GM12878 (cell line): ENCODE results near the gene RNPEP. TPM values are rescaled to one million over a fixed set of nuclear protein-coding genes. Genes with fewer than 3 reads are reported as not detected.

Source experiments
- ATAC-seq: fragments of 200-7000 bp; cut with Tn5 transposase; 3 replicates; pipeline ENCODE4 v1.9.1; 2020; ENCODE audit warnings: mild to moderate bottlenecking, moderate library complexity
- BruUV-seq: library from RNA; stranded (reverse); fragments of 400-500 nt; replicated peaks from 2 replicates; lab custom pipeline; 2021; lab: Mats Ljungman, UMichigan
- CTCF ChIA-PET: fragments of 300-600 bp; sonication (Branson Sonifier 250); formaldehyde crosslinking; extraction: SDS; loops from one replicate; lab custom pipeline; 2021; ENCODE audit warnings: inconsistent platforms; lab: Yijun Ruan, JAX
- POLR2A ChIA-PET: fragments of 350-600 bp; formaldehyde crosslinking; extraction: SDS; loops from one replicate; lab custom pipeline; 2021; ENCODE audit warnings: inconsistent platforms; lab: Charles Lee
- RAD21 ChIA-PET: fragments of 300-600 bp; sonication (Branson Sonifier 250); formaldehyde crosslinking; loops from one replicate; lab custom pipeline; 2023; ENCODE audit warnings: antibody characterized with exemption; ENCODE audit not compliant: unreplicated experiment; lab: Charles Lee
- SMC1A ChIA-PET: fragments of 300-600 bp; sonication (Branson Sonifier 250); formaldehyde crosslinking; loops from one replicate; lab custom pipeline; 2023; ENCODE audit not compliant: unreplicated experiment, uncharacterized antibody; lab: Charles Lee
- DNase-seq: peaks from one replicate; pipeline ENCODE4 v3.0.0-alpha.2; 2011; ENCODE audit warnings: low read depth, low spot score
- FAIRE-seq: peaks from 3 replicates; lab custom pipeline; 2011; peaks lifted over from hg19 to GRCh38; lab: Jason Lieb, UNC
- H2AFZ ChIP-seq: 2 replicates; pipeline ENCODE4 v1.6.0; 2011; ENCODE audit warnings: low read depth, low read length, control low read depth; ENCODE audit not compliant: control insufficient read depth
- H3K27ac ChIP-seq: 2 replicates; pipeline ENCODE4 v1.5.1; 2011; ENCODE audit warnings: control low read depth; ENCODE audit not compliant: control insufficient read depth, insufficient read depth
- H3K27me3 ChIP-seq, 2 experiments: replicated peaks in 1 of 2; 2 replicates each; pipeline versions ENCODE4 v1.6.0 to v1.6.1; 2011; ENCODE audit warnings: low read length in 1 of 2; ENCODE audit not compliant: control insufficient read depth in 2 of 2, insufficient read depth in 2 of 2
- H3K36me3 ChIP-seq, 2 experiments: 2 replicates each; pipeline ENCODE4 v1.5.1; 2011; ENCODE audit warnings: low read length in 1 of 2; ENCODE audit not compliant: control insufficient read depth in 2 of 2, insufficient read depth in 2 of 2
- H3K4me1 ChIP-seq: 2 replicates; pipeline ENCODE4 v1.6.1; 2011; ENCODE audit warnings: mild to moderate bottlenecking, low read length, moderate library complexity, mixed read lengths; ENCODE audit not compliant: control insufficient read depth, insufficient read depth
- H3K4me2 ChIP-seq: 2 replicates; pipeline ENCODE4 v1.6.0; 2011; ENCODE audit warnings: control low read depth; ENCODE audit not compliant: control insufficient read depth, insufficient read depth
- H3K4me3 ChIP-seq: fragments of 200-600 bp; sonication (generic); 2 replicates; pipeline ENCODE4 v1.5.1; 2016
- H3K79me2 ChIP-seq: 2 replicates; pipeline ENCODE4 v1.6.0; 2011; ENCODE audit warnings: low read length; ENCODE audit not compliant: control insufficient read depth, insufficient read depth
- H3K9ac ChIP-seq: 2 replicates; pipeline ENCODE4 v1.8.0; 2011; ENCODE audit warnings: low read length, control low read depth, mixed read lengths; ENCODE audit not compliant: control insufficient read depth, insufficient read depth
- H3K9me3 ChIP-seq: replicated peaks from 3 replicates; pipeline ENCODE4 v1.5.1; 2011; ENCODE audit warnings: mild to moderate bottlenecking, low read length; ENCODE audit not compliant: control insufficient read depth, insufficient read depth
- H4K20me1 ChIP-seq: 2 replicates; pipeline ENCODE4 v1.6.0; 2011; ENCODE audit not compliant: control insufficient read depth, insufficient read depth
- BHLHE40 ChIP-seq, 2 experiments: fragments of 450-650 bp in 1 of 2; IDR thresholded peaks; 2 replicates each; pipeline ENCODE4 v1.6.1; 2011 to 2017; ENCODE audit warnings: low read depth in 2 of 2, borderline replicate concordance in 1 of 2, improper control_type of control experiment in 1 of 2, low read length in 1 of 2, mild to moderate bottlenecking in 1 of 2
- CHD1 ChIP-seq: IDR thresholded peaks from 2 replicates; pipeline ENCODE4 v1.6.1; 2012; ENCODE audit warnings: low read depth, low read length, improper control_type of control experiment
- CTCF ChIP-seq, 3 experiments: IDR thresholded peaks in 2 of 3; conservative IDR thresholded peaks in 1 of 3; 2 replicates each; pipeline ENCODE4 v1.5.1; 2011; ENCODE audit warnings: low read depth in 3 of 3, low read length in 3 of 3, mild to moderate bottlenecking in 3 of 3, control low read depth in 2 of 3, moderate library complexity in 2 of 3, inconsistent platforms in 1 of 3, mixed read lengths in 1 of 3; ENCODE audit not compliant: control insufficient read depth in 2 of 3, insufficient read depth in 1 of 3; ENCODE audit errors: extremely low read depth in 1 of 3
- RFX5 ChIP-seq: IDR thresholded peaks from 2 replicates; pipeline ENCODE4 v1.6.1; 2011; ENCODE audit warnings: low read depth, low read length, improper control_type of control experiment
- TCF7 ChIP-seq: IDR thresholded peaks from 2 replicates; pipeline ENCODE4 v1.6.1; 2014; ENCODE audit warnings: antibody characterized with exemption, borderline replicate concordance
- WGBS: methylation state at CpG from one replicate; pipeline ENCODE4 v1.1.6; 2016; ENCODE audit warnings: low lambda C conversion rate; ENCODE audit not compliant: insufficient replicate concordance, insufficient coverage; ENCODE audit errors: missing lambda C conversion rate; 5-methylcytosine and 5-hydroxymethylcytosine counted together
- in situ Hi-C: fragments of 300-500 bp; cut with MboI; formaldehyde crosslinking; loops from 9 replicates; pipeline ENCODE4 v1.14.3; 2018; ENCODE audit warnings: mixed read lengths
- intact Hi-C: fragments of 100-400 bp; cut with micrococcal nuclease; formaldehyde crosslinking; loops from one replicate; pipeline ENCODE4 v1.14.2; 2022; ENCODE audit not compliant: unreplicated experiment
- polyA plus RNA-seq, 11 experiments: library from polyadenylated mRNA; depleted of rRNA in 4 of 11; unstranded in 6 of 11; stranded (reverse) in 5 of 11; fragments of >200 nt; fragmentation: Nextera tagmentation in 4 of 11; fragmentation: Illumina TruSeq in 1 of 11; extraction: Ambion mirVana in 4 of 11; extraction: Trizol in 1 of 11; gene quantifications; 1 replicate in 1 of 11; 2 replicates in 10 of 11; pipeline versions ENCODE4 v1.2.1 to v1.2.3, GENCODE V29; 2011 to 2016; ENCODE audit warnings: inconsistent platforms in 2 of 11, missing spikeins in 2 of 11, low read depth in 1 of 11
- total RNA-seq, 4 experiments: library from RNA; depleted of rRNA in 3 of 4; stranded (reverse); fragments of >200 nt in 3 of 4; fragmentation: Illumina TruSeq in 1 of 4; extraction: Trizol in 1 of 4; gene quantifications; 2 replicates each; pipeline versions ENCODE4 v1.2.1 to v1.2.3, GENCODE V29; 2013 to 2021

Gene RNPEP
- total and polyA plus RNA-seq, 10 of the 15 experiments (the other 5 are each of a cell fraction or from before 2014, with no cell fraction given): 18.3 to 68.2 (median 44.6) TPM

DNA sequence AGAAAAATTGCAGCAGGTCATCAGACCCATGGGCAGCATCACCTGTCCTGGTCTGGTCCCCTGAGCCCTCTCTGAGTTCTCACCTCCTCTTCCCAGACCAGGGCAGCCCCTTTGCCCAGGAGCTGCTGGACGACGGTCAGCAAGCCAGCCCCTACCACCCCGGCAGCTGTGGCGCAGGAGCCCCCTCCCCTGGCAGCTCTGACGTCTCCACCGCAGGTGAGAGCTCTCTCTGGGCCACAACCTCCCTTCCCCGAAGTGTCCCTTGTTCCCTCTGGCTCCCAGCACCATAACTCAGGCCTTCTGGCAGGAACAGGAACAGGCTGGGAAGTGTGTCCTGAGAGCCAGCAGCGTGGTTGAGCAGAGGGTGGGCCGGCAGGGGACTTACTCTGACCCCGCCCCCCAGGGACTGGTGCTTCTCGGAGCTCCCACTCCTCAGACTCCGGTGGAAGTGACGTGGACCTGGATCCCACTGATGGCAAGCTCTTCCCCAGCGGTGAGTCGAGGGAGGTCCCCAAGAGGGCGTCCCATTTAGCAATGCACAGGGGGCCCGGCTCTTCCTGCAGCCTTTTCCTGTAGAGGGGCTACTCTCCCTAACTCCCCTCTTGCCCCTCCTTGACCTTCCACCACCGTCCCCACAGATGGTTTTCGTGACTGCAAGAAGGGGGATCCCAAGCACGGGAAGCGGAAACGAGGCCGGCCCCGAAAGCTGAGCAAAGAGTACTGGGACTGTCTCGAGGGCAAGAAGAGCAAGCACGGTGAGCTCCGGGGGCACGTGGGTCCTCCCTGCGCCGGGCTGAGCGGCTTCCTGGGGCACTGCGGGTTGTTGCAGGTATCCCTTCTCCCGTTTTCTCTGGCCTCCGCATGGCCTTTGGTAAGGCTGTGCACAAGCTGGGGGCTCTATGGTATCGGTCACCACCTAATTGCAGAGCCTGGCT lies 30.4 kb downstream of the RNPEP start:
- H3K4me2 ChIP-seq: no peak overlapping the region
- CTCF ChIA-PET: interaction anchor here (1.5 to 6.9 kb wide), 3 partner anchors 13 to 122 kb away, joined by 7 to 171 read pairs (median 11); no protein-coding TSS in a partner anchor

More for the DNA sequence above, 30.4 kb downstream of the RNPEP start:
- H3K4me1 ChIP-seq: peaks cover 11% of the 10 kb centered on the region
- no peak overlapping the region for H3K27ac ChIP-seq
- no peaks in the 10 kb centered on the region for H3K27me3 ChIP-seq
- no peak for TF ChIP-seq TCF7
- TF ChIP-seq CHD1: no peak
- TF ChIP-seq RFX5: no peak
- TF ChIP-seq CTCF (IDR thresholded peaks at IDR 0.05 in 2 of 3, conservative IDR thresholded peaks at IDR 0.05 in 1 of 3; ENCODE audit: control insufficient read depth in 2 of 3, extremely low read depth in 1 of 3, insufficient read depth in 1 of 3, low read depth in 3 of 3, low read length in 3 of 3): no peak
- TF ChIP-seq BHLHE40 (IDR thresholded peaks at IDR 0.05; ENCODE audit: borderline replicate concordance in 1 of 2, low read depth in 2 of 2, low read length in 1 of 2): no peak
- no peaks in the 10 kb centered on the region for H3K9me3 ChIP-seq
- SMC1A ChIA-PET: interaction anchor here (0.9 to 2.8 kb wide), 6 partner anchors 10 to 101 kb away, joined by 3 to 9 read pairs (median 4); no protein-coding TSS in a partner anchor
- intact Hi-C loops (no loop called here), in situ Hi-C loops (loop anchor here (5.0 kb wide), 1 partner anchor 109 kb away; the partner anchor contains the start of gene GPR37L1)
- FAIRE-seq: no peak
- no peak for DNase-seq
- no peaks in the 10 kb centered on the region for H3K79me2 ChIP-seq
- H3K36me3 ChIP-seq: no peaks in the 10 kb centered on the region
- no peak overlapping the region for H3K9ac ChIP-seq
- no peak for ATAC-seq
- POLR2A ChIA-PET: interaction anchor here (1.3 kb wide), 1 partner anchor 105 kb away, joined by 4 read pairs; no protein-coding TSS in a partner anchor
- WGBS: 61% methylated on average over 35 of the region's 35 CpGs
- H2AFZ ChIP-seq: no peak overlapping the region
- no peaks in the 10 kb centered on the region for H4K20me1 ChIP-seq
- RAD21 ChIA-PET: interaction anchor here (1.3 to 6.3 kb wide), 4 partner anchors 12 to 105 kb away, joined by 3 to 59 read pairs (median 10); no protein-coding TSS in a partner anchor
- H3K4me3 ChIP-seq: no peak overlapping the region
- no TSS peak for BruUV-seq
